GM12878 (cell line): Measurements from ENCODE around the gene PDZD2. TPM values are rescaled to one million over a fixed set of nuclear protein-coding genes. Genes with fewer than 3 reads are reported as not detected.

Source experiments
- ATAC-seq: fragments of 200-7000 bp; cut with Tn5 transposase; 3 replicates; pipeline ENCODE4 v1.9.1; 2020; ENCODE audit warnings: mild to moderate bottlenecking, moderate library complexity
- BruUV-seq: library from RNA; stranded (reverse); fragments of 400-500 nt; replicated peaks from 2 replicates; lab custom pipeline; 2021; lab: Mats Ljungman, UMichigan
- CTCF ChIA-PET: fragments of 300-600 bp; sonication (Branson Sonifier 250); formaldehyde crosslinking; extraction: SDS; loops from one replicate; lab custom pipeline; 2021; ENCODE audit warnings: inconsistent platforms; lab: Yijun Ruan, JAX
- POLR2A ChIA-PET: fragments of 350-600 bp; formaldehyde crosslinking; extraction: SDS; loops from one replicate; lab custom pipeline; 2021; ENCODE audit warnings: inconsistent platforms; lab: Charles Lee
- RAD21 ChIA-PET: fragments of 300-600 bp; sonication (Branson Sonifier 250); formaldehyde crosslinking; loops from one replicate; lab custom pipeline; 2023; ENCODE audit warnings: antibody characterized with exemption; ENCODE audit not compliant: unreplicated experiment; lab: Charles Lee
- SMC1A ChIA-PET: fragments of 300-600 bp; sonication (Branson Sonifier 250); formaldehyde crosslinking; loops from one replicate; lab custom pipeline; 2023; ENCODE audit not compliant: unreplicated experiment, uncharacterized antibody; lab: Charles Lee
- DNase-seq: peaks from one replicate; pipeline ENCODE4 v3.0.0-alpha.2; 2011; ENCODE audit warnings: low read depth, low spot score
- FAIRE-seq: peaks from 3 replicates; lab custom pipeline; 2011; peaks lifted over from hg19 to GRCh38; lab: Jason Lieb, UNC
- H2AFZ ChIP-seq: 2 replicates; pipeline ENCODE4 v1.6.0; 2011; ENCODE audit warnings: low read depth, low read length, control low read depth; ENCODE audit not compliant: control insufficient read depth
- H3K27ac ChIP-seq: 2 replicates; pipeline ENCODE4 v1.5.1; 2011; ENCODE audit warnings: control low read depth; ENCODE audit not compliant: control insufficient read depth, insufficient read depth
- H3K27me3 ChIP-seq, 2 experiments: replicated peaks in 1 of 2; 2 replicates each; pipeline versions ENCODE4 v1.6.0 to v1.6.1; 2011; ENCODE audit warnings: low read length in 1 of 2; ENCODE audit not compliant: control insufficient read depth in 2 of 2, insufficient read depth in 2 of 2
- H3K36me3 ChIP-seq, 2 experiments: 2 replicates each; pipeline ENCODE4 v1.5.1; 2011; ENCODE audit warnings: low read length in 1 of 2; ENCODE audit not compliant: control insufficient read depth in 2 of 2, insufficient read depth in 2 of 2
- H3K4me1 ChIP-seq: 2 replicates; pipeline ENCODE4 v1.6.1; 2011; ENCODE audit warnings: mild to moderate bottlenecking, low read length, moderate library complexity, mixed read lengths; ENCODE audit not compliant: control insufficient read depth, insufficient read depth
- H3K4me2 ChIP-seq: 2 replicates; pipeline ENCODE4 v1.6.0; 2011; ENCODE audit warnings: control low read depth; ENCODE audit not compliant: control insufficient read depth, insufficient read depth
- H3K4me3 ChIP-seq: fragments of 200-600 bp; sonication (generic); 2 replicates; pipeline ENCODE4 v1.5.1; 2016
- H3K79me2 ChIP-seq: 2 replicates; pipeline ENCODE4 v1.6.0; 2011; ENCODE audit warnings: low read length; ENCODE audit not compliant: control insufficient read depth, insufficient read depth
- H3K9ac ChIP-seq: 2 replicates; pipeline ENCODE4 v1.8.0; 2011; ENCODE audit warnings: low read length, control low read depth, mixed read lengths; ENCODE audit not compliant: control insufficient read depth, insufficient read depth
- H3K9me3 ChIP-seq: replicated peaks from 3 replicates; pipeline ENCODE4 v1.5.1; 2011; ENCODE audit warnings: mild to moderate bottlenecking, low read length; ENCODE audit not compliant: control insufficient read depth, insufficient read depth
- H4K20me1 ChIP-seq: 2 replicates; pipeline ENCODE4 v1.6.0; 2011; ENCODE audit not compliant: control insufficient read depth, insufficient read depth
- ATF7 ChIP-seq: fragments of 450-650 bp; IDR thresholded peaks from 2 replicates; pipeline ENCODE4 v1.6.1; 2016; ENCODE audit warnings: low read depth, mild to moderate bottlenecking
- BRCA1 ChIP-seq: IDR thresholded peaks from 2 replicates; pipeline ENCODE4 v1.6.1; 2011; ENCODE audit warnings: low read depth, low read length, improper control_type of control experiment
- FOS ChIP-seq: IDR thresholded peaks from 3 replicates; pipeline ENCODE4 v1.6.1; 2011; ENCODE audit warnings: borderline replicate concordance; ENCODE audit not compliant: insufficient read length; ENCODE audit errors: extremely low read depth
- MYB ChIP-seq: fragments of 150-350 bp; IDR thresholded peaks from 2 replicates; pipeline ENCODE4 v1.6.1; 2014; ENCODE audit warnings: mild to moderate bottlenecking, low read depth, low read length, borderline replicate concordance
- NR2C1 ChIP-seq: fragments of 450-650 bp; IDR thresholded peaks from 2 replicates; pipeline ENCODE4 v1.6.1; 2017; ENCODE audit warnings: antibody characterized with exemption, mild to moderate bottlenecking, moderate library complexity
- PAX8 ChIP-seq: fragments of 450-650 bp; IDR thresholded peaks from 2 replicates; pipeline ENCODE4 v1.6.1; 2017; ENCODE audit warnings: mild to moderate bottlenecking, moderate library complexity
- RAD51 ChIP-seq: fragments of 450-650 bp; IDR thresholded peaks from 2 replicates; pipeline ENCODE4 v1.6.1; 2016; ENCODE audit warnings: moderate library complexity, mild to moderate bottlenecking, inconsistent platforms
- RBBP5 ChIP-seq: fragments of 200-600 bp; sonication (generic); conservative IDR thresholded peaks from 2 replicates; pipeline ENCODE4 v1.6.1; 2016
- RCOR1 ChIP-seq: conservative IDR thresholded peaks from 2 replicates; pipeline ENCODE4 v1.6.1; 2012; ENCODE audit warnings: low read depth, low read length, improper control_type of control experiment
- SPI1 ChIP-seq: IDR thresholded peaks from 2 replicates; pipeline ENCODE4 v1.6.1; 2011; ENCODE audit warnings: low read depth, mild to moderate bottlenecking, low read length, moderate library complexity, borderline replicate concordance; ENCODE audit not compliant: insufficient read depth
- ZZZ3 ChIP-seq: IDR thresholded peaks from 2 replicates; pipeline ENCODE4 v1.6.1; 2011; ENCODE audit warnings: low read depth; ENCODE audit not compliant: control insufficient read depth, insufficient read length
- WGBS: methylation state at CpG from one replicate; pipeline ENCODE4 v1.1.6; 2016; ENCODE audit warnings: low lambda C conversion rate; ENCODE audit not compliant: insufficient replicate concordance, insufficient coverage; ENCODE audit errors: missing lambda C conversion rate; 5-methylcytosine and 5-hydroxymethylcytosine counted together
- in situ Hi-C: fragments of 300-500 bp; cut with MboI; formaldehyde crosslinking; loops from 9 replicates; pipeline ENCODE4 v1.14.3; 2018; ENCODE audit warnings: mixed read lengths
- intact Hi-C: fragments of 100-400 bp; cut with micrococcal nuclease; formaldehyde crosslinking; loops from one replicate; pipeline ENCODE4 v1.14.2; 2022; ENCODE audit not compliant: unreplicated experiment
- polyA plus RNA-seq, 11 experiments: library from polyadenylated mRNA; depleted of rRNA in 4 of 11; unstranded in 6 of 11; stranded (reverse) in 5 of 11; fragments of >200 nt; fragmentation: Nextera tagmentation in 4 of 11; fragmentation: Illumina TruSeq in 1 of 11; extraction: Ambion mirVana in 4 of 11; extraction: Trizol in 1 of 11; gene quantifications; 1 replicate in 1 of 11; 2 replicates in 10 of 11; pipeline versions ENCODE4 v1.2.1 to v1.2.3, GENCODE V29; 2011 to 2016; ENCODE audit warnings: inconsistent platforms in 2 of 11, missing spikeins in 2 of 11, low read depth in 1 of 11
- total RNA-seq, 4 experiments: library from RNA; depleted of rRNA in 3 of 4; stranded (reverse); fragments of >200 nt in 3 of 4; fragmentation: Illumina TruSeq in 1 of 4; extraction: Trizol in 1 of 4; gene quantifications; 2 replicates each; pipeline versions ENCODE4 v1.2.1 to v1.2.3, GENCODE V29; 2013 to 2021
- TF ChIP-seq, protein P1 (sequence below): fragments of 450-650 bp; IDR thresholded peaks from 2 replicates; pipeline ENCODE4 v1.6.1; 2016; ENCODE audit warnings: mild to moderate bottlenecking
- TF ChIP-seq, protein P2 (sequence below): IDR thresholded peaks from 2 replicates; pipeline ENCODE4 v1.6.1; 2012; ENCODE audit warnings: improper control_type of control experiment, low read depth, low read length; ENCODE audit not compliant: insufficient replicate concordance

Gene PDZD2
- total and polyA plus RNA-seq, 10 of the 15 experiments (the other 5 are each of a cell fraction or from before 2014, with no cell fraction given) = 0.01 to 0.58 (median 0.29) TPM; not detected in 3

DNA sequence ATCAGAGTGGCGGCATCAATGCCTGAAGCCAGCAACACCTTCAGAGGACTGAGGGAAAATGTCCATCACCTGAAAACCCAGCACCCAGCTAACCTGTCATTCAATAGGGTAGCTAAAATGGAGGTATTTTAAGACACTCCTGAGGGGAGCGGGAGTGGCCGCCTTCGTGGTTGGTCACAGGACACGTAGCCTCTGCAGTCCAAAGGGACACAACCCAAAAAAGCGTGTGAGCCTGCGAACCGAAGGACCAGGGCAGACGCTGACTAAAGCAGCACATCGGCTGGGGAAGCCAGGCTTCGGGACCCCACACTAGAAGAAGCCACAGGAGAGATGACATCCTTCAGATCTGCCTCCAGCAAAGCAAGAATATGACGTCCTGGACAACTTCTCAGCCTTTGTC is 464.6 kb downstream of the PDZD2 start:
- Histone ChIP-seq H3K4me3 (no peak overlapping the region), H3K27me3 (no peaks in the 10 kb centered on the region), H3K27ac (no peak overlapping the region), H4K20me1 (no peaks in the 10 kb centered on the region), H3K9me3 (no peaks in the 10 kb centered on the region)
- CTCF ChIA-PET = no interaction called here
- RAD21 ChIA-PET = no interaction called here
- SMC1A ChIA-PET = no interaction called here
- BruUV-seq = no TSS peak
- in situ Hi-C loops = no loop called here
- POLR2A ChIA-PET = no interaction called here
- ATAC-seq = no peak
- TF ChIP-seq RBBP5 (no peak), RCOR1 (no peak), RAD51 (no peak), ZZZ3 (no peak), NR2C1 (no peak), BRCA1 (no peak), FOS (no peak), PAX8 (no peak), ATF7 (no peak), MYB (no peak), SPI1 (no peak)
- TF ChIP-seq, protein P1, sequence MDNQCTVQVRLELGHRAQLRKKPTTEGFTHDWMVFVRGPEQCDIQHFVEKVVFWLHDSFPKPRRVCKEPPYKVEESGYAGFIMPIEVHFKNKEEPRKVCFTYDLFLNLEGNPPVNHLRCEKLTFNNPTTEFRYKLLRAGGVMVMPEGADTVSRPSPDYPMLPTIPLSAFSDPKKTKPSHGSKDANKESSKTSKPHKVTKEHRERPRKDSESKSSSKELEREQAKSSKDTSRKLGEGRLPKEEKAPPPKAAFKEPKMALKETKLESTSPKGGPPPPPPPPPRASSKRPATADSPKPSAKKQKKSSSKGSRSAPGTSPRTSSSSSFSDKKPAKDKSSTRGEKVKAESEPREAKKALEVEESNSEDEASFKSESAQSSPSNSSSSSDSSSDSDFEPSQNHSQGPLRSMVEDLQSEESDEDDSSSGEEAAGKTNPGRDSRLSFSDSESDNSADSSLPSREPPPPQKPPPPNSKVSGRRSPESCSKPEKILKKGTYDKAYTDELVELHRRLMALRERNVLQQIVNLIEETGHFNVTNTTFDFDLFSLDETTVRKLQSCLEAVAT = no peak
- TF ChIP-seq, protein P2, sequence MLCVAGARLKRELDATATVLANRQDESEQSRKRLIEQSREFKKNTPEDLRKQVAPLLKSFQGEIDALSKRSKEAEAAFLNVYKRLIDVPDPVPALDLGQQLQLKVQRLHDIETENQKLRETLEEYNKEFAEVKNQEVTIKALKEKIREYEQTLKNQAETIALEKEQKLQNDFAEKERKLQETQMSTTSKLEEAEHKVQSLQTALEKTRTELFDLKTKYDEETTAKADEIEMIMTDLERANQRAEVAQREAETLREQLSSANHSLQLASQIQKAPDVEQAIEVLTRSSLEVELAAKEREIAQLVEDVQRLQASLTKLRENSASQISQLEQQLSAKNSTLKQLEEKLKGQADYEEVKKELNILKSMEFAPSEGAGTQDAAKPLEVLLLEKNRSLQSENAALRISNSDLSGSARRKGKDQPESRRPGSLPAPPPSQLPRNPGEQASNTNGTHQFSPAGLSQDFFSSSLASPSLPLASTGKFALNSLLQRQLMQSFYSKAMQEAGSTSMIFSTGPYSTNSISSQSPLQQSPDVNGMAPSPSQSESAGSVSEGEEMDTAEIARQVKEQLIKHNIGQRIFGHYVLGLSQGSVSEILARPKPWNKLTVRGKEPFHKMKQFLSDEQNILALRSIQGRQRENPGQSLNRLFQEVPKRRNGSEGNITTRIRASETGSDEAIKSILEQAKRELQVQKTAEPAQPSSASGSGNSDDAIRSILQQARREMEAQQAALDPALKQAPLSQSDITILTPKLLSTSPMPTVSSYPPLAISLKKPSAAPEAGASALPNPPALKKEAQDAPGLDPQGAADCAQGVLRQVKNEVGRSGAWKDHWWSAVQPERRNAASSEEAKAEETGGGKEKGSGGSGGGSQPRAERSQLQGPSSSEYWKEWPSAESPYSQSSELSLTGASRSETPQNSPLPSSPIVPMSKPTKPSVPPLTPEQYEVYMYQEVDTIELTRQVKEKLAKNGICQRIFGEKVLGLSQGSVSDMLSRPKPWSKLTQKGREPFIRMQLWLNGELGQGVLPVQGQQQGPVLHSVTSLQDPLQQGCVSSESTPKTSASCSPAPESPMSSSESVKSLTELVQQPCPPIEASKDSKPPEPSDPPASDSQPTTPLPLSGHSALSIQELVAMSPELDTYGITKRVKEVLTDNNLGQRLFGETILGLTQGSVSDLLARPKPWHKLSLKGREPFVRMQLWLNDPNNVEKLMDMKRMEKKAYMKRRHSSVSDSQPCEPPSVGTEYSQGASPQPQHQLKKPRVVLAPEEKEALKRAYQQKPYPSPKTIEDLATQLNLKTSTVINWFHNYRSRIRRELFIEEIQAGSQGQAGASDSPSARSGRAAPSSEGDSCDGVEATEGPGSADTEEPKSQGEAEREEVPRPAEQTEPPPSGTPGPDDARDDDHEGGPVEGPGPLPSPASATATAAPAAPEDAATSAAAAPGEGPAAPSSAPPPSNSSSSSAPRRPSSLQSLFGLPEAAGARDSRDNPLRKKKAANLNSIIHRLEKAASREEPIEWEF = no peak
- TF ChIP-seq, all 136 proteins: peak for 0
- Histone ChIP-seq H3K79me2 (no peaks in the 10 kb centered on the region), H3K4me1 (no peaks in the 10 kb centered on the region), H3K4me2 (no peak overlapping the region), H2AFZ (no peak overlapping the region), H3K9ac (no peak overlapping the region), H3K36me3 (peaks cover 7 to 28% of the 10 kb centered on the region in 2 experiments)
- 99% methylated on average over 12 of the region's 12 CpGs for WGBS
- intact Hi-C loops = no loop called here
- no peak for FAIRE-seq
- DNase-seq = no peak
